Kidney (tissue), 22 donors: ENCODE results near the gene KIR2DL1. TPM values are rescaled to one million over a fixed set of nuclear protein-coding genes. Genes with fewer than 3 reads are reported as not detected.
"Not testable (repeated sequence)": the region's sequence is repeated elsewhere in the genome, so short reads cannot be mapped to it uniquely, and the experiment has no call there.

Source experiments
- DNase-seq, 5 donors: peaks; one replicate each; pipeline ENCODE4 v3.0.0-alpha.2; 2013 to 2020
- FAIRE-seq: peaks from 2 replicates; lab custom pipeline; 2012; peaks lifted over from hg19 to GRCh38; lab: Jason Lieb, UNC
- H3K27ac ChIP-seq, 2 donors: one replicate each; pipeline ENCODE4 v1.7.0; 2013; ENCODE audit warnings: low read depth in 2 of 2, low read length in 2 of 2, inconsistent platforms in 1 of 2
- H3K27me3 ChIP-seq: one replicate; pipeline ENCODE4 v1.7.1; 2013; ENCODE audit warnings: low read length, inconsistent platforms; ENCODE audit not compliant: control insufficient read depth, insufficient read depth
- H3K36me3 ChIP-seq, 3 donors: one replicate each; pipeline versions ENCODE4 v1.7.0 to v1.7.1; 2013; ENCODE audit warnings: low read length in 3 of 3, control low read depth in 1 of 3, inconsistent platforms in 1 of 3; ENCODE audit not compliant: insufficient read depth in 3 of 3, control insufficient read depth in 2 of 3
- H3K4me1 ChIP-seq, 3 donors: one replicate each; pipeline versions ENCODE4 v1.7.0 to v1.7.1; 2013; ENCODE audit warnings: low read length in 3 of 3, inconsistent platforms in 1 of 3, low read depth in 1 of 3; ENCODE audit not compliant: control insufficient read depth in 2 of 3, insufficient read depth in 2 of 3
- H3K4me3 ChIP-seq, 3 donors: one replicate each; pipeline versions ENCODE4 v1.7.0 to v1.8.1; 2013; ENCODE audit warnings: low read length in 3 of 3, control low read depth in 1 of 3, inconsistent platforms in 1 of 3
- H3K9ac ChIP-seq, 3 donors: one replicate each; pipeline versions ENCODE4 v1.7.0 to v1.7.1; 2013; ENCODE audit warnings: low read length in 3 of 3, control low read depth in 1 of 3, inconsistent platforms in 1 of 3
- H3K9me3 ChIP-seq, 3 donors: one replicate each; pipeline versions ENCODE4 v1.7.0 to v1.7.1; 2013; ENCODE audit warnings: low read length in 3 of 3, control low read depth in 1 of 3, inconsistent platforms in 1 of 3; ENCODE audit not compliant: control insufficient read depth in 2 of 3, insufficient read depth in 1 of 3
- intact Hi-C: fragments of 100-400 bp; cut with DNase I; formaldehyde crosslinking; loops from one replicate; pipeline ENCODE4 v1.11.1; 2022
- long read RNA-seq, 10 donors: library from polyadenylated mRNA in 1 of 10; unstranded in 1 of 10; transcript quantifications; one replicate each; pipeline ENCODE4 v2.0.0 and lab custom pipeline, GENCODE V29; 2021 to 2026
- polyA plus RNA-seq: library from polyadenylated mRNA; stranded (reverse); fragments of 350-450 nt; fragmentation: Illumina TruSeq; extraction: RNeasy Lipid Tissue Mini Kit (QIAGEN cat#74804); gene quantifications from one replicate; pipeline ENCODE4 v1.2.3, GENCODE V29; 2014; ENCODE audit warnings: low read depth, low replicate concordance; ENCODE audit not compliant: insufficient read depth
- total RNA-seq: library from RNA; stranded (reverse); fragmentation: NEBNext Ultra II Directional; extraction: Animal tissue kit (Norgen Biotek cat#: 25700); gene quantifications from one replicate; pipeline ENCODE4 v1.2.1, GENCODE V29; 2021
- TF ChIP-seq, protein P1 (sequence below): IDR thresholded peaks from 3 replicates; pipeline ENCODE4 v1.5.1; 2012; ENCODE audit warnings: mild to moderate bottlenecking, moderate library complexity, borderline replicate concordance; ENCODE audit not compliant: insufficient read depth; ENCODE audit errors: extremely low read depth
- donor health status: control.
- donor health status: control.
- donor health status: control.
- donor health status: control.
- donor health status: control.
- donor health status: DM: yes; HTN: yes; CAD: no.
- donor health status: Normal renal cell carcinoma (clear cell type).

Gene KIR2DL1
- total RNA-seq (0.25 TPM), polyA plus RNA-seq (not detected)
- long read RNA-seq, donor 1 = 0 reads
- long read RNA-seq, donor 2 = 0 reads
- long read RNA-seq, donor 3 = 0 reads
- long read RNA-seq, donor 4 = 0 reads
- long read RNA-seq, donor 5 = 0 reads
- long read RNA-seq, donor 6 = 0 reads
- long read RNA-seq, donor 7 = 0 reads
- long read RNA-seq, donor 8 = 0 reads
- long read RNA-seq, donor 9 = 0 reads
- long read RNA-seq, donor 10 = 0 reads

DNA sequence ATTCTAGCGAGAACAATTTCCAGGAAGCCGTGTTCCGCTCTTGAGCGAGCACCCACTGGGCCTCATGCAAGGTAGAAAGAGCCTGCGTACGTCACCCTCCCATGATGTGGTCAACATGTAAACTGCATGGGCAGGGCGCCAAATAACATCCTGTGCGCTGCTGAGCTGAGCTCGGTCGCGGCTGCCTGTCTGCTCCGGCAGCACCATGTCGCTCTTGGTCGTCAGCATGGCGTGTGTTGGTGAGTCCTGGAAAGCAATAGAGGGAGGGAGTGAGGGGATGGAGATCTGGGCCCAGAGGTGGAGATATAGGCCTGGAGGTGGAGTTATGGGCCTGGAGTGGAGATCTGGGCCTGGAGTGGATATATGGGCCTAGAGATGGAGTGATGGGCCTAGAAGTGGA lies at the start of gene KIR2DL1:
Gene KIR2DL1 (plus strand): TSS at position 148 of the 400 bp plus-strand sequence. CDS start 58 bp downstream, at position 206.
- DNase-seq, H3K9ac ChIP-seq, FAIRE-seq, H3K27me3 ChIP-seq, H3K4me1 ChIP-seq, H3K9me3 ChIP-seq, H3K4me3 ChIP-seq, intact Hi-C loops, H3K27ac ChIP-seq, H3K36me3 ChIP-seq: not testable (repeated sequence)

DNA sequence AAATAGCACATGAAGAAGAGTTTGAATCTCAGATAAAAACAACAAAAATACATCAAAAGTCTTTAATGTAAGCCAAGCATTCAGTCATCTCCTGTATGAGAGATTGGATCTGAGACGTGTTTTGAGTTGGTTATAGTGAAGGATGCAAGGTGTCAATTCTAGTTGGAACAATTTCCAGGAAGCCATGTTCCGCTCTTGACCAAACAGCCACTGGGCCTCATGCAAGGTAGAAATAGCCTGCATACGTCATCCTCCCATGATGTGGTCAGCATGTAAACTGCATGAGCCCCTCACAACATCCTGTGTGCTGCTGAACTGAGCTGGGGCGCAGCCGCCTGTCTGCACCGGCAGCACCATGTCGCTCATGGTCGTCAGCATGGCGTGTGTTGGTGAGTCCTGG lies 45.5 kb upstream of the KIR2DL1 start, which contains the start of gene KIR3DL3:
Gene KIR3DL3 (plus strand): TSS at position 301 of the 400 bp plus-strand sequence. CDS start 55 bp downstream, at position 356.
- FAIRE-seq (no peak), DNase-seq (no peak)
- no peak within 1 kb of the TSS for H3K9ac ChIP-seq
- no peaks in the 10 kb centered on the region for H3K27me3 ChIP-seq
- peaks cover 0 to 20% (median 3%) of the 10 kb centered on the region in 3 donors for H3K9me3 ChIP-seq
- no peaks in the 10 kb centered on the region for H3K4me1 ChIP-seq
- TF ChIP-seq, protein P1, sequence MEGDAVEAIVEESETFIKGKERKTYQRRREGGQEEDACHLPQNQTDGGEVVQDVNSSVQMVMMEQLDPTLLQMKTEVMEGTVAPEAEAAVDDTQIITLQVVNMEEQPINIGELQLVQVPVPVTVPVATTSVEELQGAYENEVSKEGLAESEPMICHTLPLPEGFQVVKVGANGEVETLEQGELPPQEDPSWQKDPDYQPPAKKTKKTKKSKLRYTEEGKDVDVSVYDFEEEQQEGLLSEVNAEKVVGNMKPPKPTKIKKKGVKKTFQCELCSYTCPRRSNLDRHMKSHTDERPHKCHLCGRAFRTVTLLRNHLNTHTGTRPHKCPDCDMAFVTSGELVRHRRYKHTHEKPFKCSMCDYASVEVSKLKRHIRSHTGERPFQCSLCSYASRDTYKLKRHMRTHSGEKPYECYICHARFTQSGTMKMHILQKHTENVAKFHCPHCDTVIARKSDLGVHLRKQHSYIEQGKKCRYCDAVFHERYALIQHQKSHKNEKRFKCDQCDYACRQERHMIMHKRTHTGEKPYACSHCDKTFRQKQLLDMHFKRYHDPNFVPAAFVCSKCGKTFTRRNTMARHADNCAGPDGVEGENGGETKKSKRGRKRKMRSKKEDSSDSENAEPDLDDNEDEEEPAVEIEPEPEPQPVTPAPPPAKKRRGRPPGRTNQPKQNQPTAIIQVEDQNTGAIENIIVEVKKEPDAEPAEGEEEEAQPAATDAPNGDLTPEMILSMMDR = no peak
- H3K36me3 ChIP-seq = no peaks in the 10 kb centered on the region
- H3K4me3 ChIP-seq = no peak within 1 kb of the TSS
- intact Hi-C loops = no loop called here
- H3K27ac ChIP-seq = no peak within 1 kb of the TSS

DNA sequence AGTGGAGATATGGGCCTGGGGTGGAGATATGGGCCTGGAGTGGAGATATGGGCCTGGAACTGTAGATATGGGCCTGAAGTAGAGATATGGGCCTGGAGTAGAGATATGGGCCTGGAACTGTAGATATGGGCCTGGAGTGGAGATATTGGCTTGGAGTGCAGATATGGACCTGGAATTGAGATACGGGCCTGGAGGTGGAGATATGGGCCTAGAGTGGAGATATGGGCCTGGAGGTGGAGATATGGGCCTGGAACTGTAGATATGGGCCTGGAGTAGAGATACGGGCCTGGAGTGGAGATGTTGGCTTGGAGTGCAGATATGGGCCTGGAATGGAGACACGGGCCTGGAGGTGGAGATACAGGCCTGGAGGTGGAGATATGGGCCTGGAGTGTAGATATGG lies 44.9 kb upstream of the KIR2DL1 start:
- no peaks in the 10 kb centered on the region for H3K4me1 ChIP-seq
- no peak for FAIRE-seq
- TF ChIP-seq, protein P1 = no peak
- no peak overlapping the region for H3K4me3 ChIP-seq
- no peak overlapping the region for H3K27ac ChIP-seq
- no peaks in the 10 kb centered on the region for H3K27me3 ChIP-seq
- no peaks in the 10 kb centered on the region for H3K36me3 ChIP-seq
- intact Hi-C loops = no loop called here
- DNase-seq = no peak
- H3K9me3 ChIP-seq = peaks cover 0 to 15% (median under 1%) of the 10 kb centered on the region in 3 donors
- no peak overlapping the region for H3K9ac ChIP-seq

DNA sequence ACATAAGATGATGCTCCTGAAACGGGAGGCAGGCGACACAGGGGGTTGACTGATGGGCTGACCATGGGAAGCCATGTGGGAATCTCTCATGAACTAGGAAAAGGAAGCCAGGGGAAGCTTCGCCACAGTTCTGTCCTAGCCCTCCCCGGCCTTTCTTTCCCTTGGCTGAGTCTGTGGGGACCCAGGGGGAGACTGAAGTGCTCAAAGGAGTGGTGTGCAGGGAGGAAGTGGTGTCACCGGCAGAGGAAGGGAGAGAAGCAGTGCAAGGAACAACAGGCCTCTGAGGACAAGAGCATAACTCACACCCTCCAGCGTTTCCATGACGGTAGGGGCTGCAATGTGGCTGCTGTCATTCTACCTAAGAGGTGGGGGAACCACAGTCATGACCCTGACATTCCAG lies 44.3 kb upstream of the KIR2DL1 start:
- intact Hi-C loops = no loop called here
- H3K4me1 ChIP-seq = no peaks in the 10 kb centered on the region
- TF ChIP-seq, protein P1 = no peak
- no peak overlapping the region for H3K4me3 ChIP-seq
- H3K27me3 ChIP-seq = no peaks in the 10 kb centered on the region
- H3K27ac ChIP-seq = no peak overlapping the region
- no peak overlapping the region for H3K9ac ChIP-seq
- DNase-seq (no peak), FAIRE-seq (no peak)
- H3K9me3 ChIP-seq = peaks cover 0 to 14% (median 0%) of the 10 kb centered on the region in 3 donors
- no peaks in the 10 kb centered on the region for H3K36me3 ChIP-seq
